Activated CD4-positive, alpha-beta T cell treated with anti-CD3 and anti-CD28 coated beads for 36 hours (primary cell): ENCODE measurements around the gene THRB. TPM values are rescaled to one million over a fixed set of nuclear protein-coding genes. Genes with fewer than 3 reads are reported as not detected.

Experiments
- ATAC-seq: fragments of 200-7000 bp; cut with Tn5 transposase; one replicate; pipeline ENCODE4 v1.10.0; 2021; ENCODE audit warnings: mild to moderate bottlenecking, moderate library complexity
- CTCF ChIA-PET: fragments of 350-600 bp; sonication (Branson Sonifier 250); formaldehyde crosslinking; loops from one replicate; lab custom pipeline; 2021; ENCODE audit warnings: antibody characterized with exemption; lab: Charles Lee
- POLR2A ChIA-PET: fragments of 350-600 bp; sonication (Branson Sonifier 250); formaldehyde crosslinking; loops from one replicate; lab custom pipeline; 2021; ENCODE audit warnings: antibody characterized with exemption, inconsistent platforms; lab: Charles Lee
- DNase-seq: peaks from one replicate; pipeline ENCODE4 v3.0.0-alpha.2; 2020
- H3K27ac Mint-ChIP-seq: one replicate; pipeline ENCODE4 v1.8.0; 2021; ENCODE audit warnings: mixed read lengths
- H3K27me3 Mint-ChIP-seq: one replicate; pipeline ENCODE4 v1.8.0; 2021; ENCODE audit warnings: mixed read lengths
- H3K36me3 Mint-ChIP-seq: one replicate; pipeline ENCODE4 v1.8.0; 2021; ENCODE audit warnings: low read depth, mixed read lengths
- H3K4me1 Mint-ChIP-seq: one replicate; pipeline ENCODE4 v1.8.0; 2021; ENCODE audit warnings: mixed read lengths
- H3K4me3 Mint-ChIP-seq: one replicate; pipeline ENCODE4 v1.8.0; 2021; ENCODE audit warnings: mild to moderate bottlenecking, moderate library complexity, mixed read lengths
- H3K9me3 Mint-ChIP-seq: one replicate; pipeline ENCODE4 v1.8.0; 2021; ENCODE audit warnings: low read depth, mixed read lengths
- intact Hi-C, 2 experiments: fragments of 100-400 bp; cut with DNase I in 1 of 2; cut with micrococcal nuclease in 1 of 2; formaldehyde crosslinking; loops; one replicate each; pipeline versions ENCODE4 v1.14.2 to v1.15.1; 2022 to 2024; cut with DNase I, micrococcal nuclease
- total RNA-seq, 2 experiments: library from RNA; stranded (reverse); gene quantifications; one replicate each; pipeline ENCODE4 v1.2.3, GENCODE V29; 2021

THRB gene
- total RNA-seq, 2 experiments from 2014 or later: not detected

DNA sequence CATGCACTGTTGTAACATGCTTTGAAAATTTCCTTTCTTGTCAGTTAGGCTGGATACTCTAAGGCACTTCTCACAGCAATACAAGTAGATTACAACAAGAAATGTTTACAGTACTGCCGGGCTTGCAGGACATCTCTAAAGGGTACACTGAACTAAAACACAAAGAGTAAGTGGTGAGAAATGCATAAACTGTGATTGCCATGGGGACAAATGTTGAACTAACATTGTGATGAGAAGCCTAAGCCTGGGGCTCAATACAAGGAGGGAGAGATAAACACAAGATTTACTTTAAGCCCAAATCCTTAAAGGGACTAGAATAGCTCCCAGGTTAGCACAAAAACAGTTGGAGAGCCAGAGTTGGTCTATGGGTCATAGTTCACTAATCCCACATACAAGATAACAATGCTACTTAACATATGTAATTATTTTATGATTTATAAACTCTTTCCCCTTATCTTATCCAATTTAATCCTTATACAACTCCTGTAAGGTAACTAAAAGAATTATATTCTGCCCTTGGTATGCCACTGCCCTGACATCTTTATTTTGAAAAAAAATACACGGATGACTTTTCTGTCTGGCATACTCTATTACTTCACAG is 126.9 kb downstream of the THRB start:
- ATAC-seq (no peak), DNase-seq (no peak)
- no peak overlapping the region for H3K4me3 Mint-ChIP-seq
- ChIA-PET POLR2A (no interaction called here), CTCF (no interaction called here)
- H3K27me3 Mint-ChIP-seq: no peaks in the 10 kb centered on the region
- H3K9me3 Mint-ChIP-seq: no peaks in the 10 kb centered on the region
- H3K27ac Mint-ChIP-seq: no peak overlapping the region
- H3K36me3 Mint-ChIP-seq: no peaks in the 10 kb centered on the region
- intact Hi-C loops: no loop called here
- no peaks in the 10 kb centered on the region for H3K4me1 Mint-ChIP-seq

DNA sequence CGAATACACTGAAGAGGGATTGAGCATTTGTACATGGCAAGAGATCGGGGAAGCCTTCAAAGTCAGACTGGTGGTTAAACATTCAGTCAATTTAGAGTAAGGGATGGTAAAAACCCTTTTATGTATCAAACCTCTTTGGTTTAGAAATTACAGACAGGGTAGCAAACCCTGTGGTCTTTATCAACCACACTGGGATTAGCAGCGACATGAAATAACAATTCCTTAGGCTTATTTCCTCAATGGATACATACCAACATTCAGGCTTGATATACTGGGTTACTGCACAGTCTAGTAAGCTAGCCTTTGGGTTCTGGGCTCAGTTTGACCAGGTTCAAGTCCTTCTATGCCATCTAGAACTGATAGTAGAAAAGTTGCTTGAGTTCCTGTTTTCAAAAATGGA is 127.4 kb downstream of the THRB start:
- no peak for DNase-seq
- intact Hi-C loops: no loop called here
- ChIA-PET CTCF (no interaction called here), POLR2A (no interaction called here)
- no peaks in the 10 kb centered on the region for H3K36me3 Mint-ChIP-seq
- no peak overlapping the region for H3K4me3 Mint-ChIP-seq
- H3K27ac Mint-ChIP-seq: no peak overlapping the region
- no peak for ATAC-seq
- H3K27me3 Mint-ChIP-seq: no peaks in the 10 kb centered on the region
- H3K9me3 Mint-ChIP-seq: no peaks in the 10 kb centered on the region
- no peaks in the 10 kb centered on the region for H3K4me1 Mint-ChIP-seq

DNA sequence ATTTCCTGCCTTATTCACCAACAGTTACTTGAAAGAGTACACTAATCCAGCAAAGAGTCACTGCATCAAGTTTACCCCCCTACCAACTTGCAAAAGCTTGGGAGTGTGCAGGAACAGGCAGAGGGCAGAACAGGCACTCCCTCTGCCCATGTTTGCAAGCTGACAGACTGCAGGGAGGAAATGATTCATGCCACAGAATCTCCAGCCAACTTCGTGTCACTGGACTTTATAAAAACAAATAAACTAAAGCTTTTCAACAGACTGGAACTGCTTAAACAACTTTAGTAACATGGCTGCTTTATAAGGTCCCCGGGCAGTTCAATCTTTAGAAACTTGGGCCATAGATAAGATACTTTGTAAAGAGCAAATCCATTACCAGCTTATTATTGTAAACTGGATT is 129.5 kb downstream of the THRB start:
- ATAC-seq (no peak), DNase-seq (no peak)
- intact Hi-C loops: no loop called here
- Mint-ChIP-seq H3K4me3 (no peak overlapping the region), H3K4me1 (no peaks in the 10 kb centered on the region), H3K27me3 (peaks cover 4% of the 10 kb centered on the region), H3K9me3 (no peaks in the 10 kb centered on the region), H3K27ac (no peak overlapping the region), H3K36me3 (no peaks in the 10 kb centered on the region)
- POLR2A ChIA-PET: no interaction called here
- CTCF ChIA-PET: interaction anchor here (1.8 kb wide), 1 partner anchor 11 kb away, joined by 5 read pairs; no protein-coding TSS in a partner anchor

DNA sequence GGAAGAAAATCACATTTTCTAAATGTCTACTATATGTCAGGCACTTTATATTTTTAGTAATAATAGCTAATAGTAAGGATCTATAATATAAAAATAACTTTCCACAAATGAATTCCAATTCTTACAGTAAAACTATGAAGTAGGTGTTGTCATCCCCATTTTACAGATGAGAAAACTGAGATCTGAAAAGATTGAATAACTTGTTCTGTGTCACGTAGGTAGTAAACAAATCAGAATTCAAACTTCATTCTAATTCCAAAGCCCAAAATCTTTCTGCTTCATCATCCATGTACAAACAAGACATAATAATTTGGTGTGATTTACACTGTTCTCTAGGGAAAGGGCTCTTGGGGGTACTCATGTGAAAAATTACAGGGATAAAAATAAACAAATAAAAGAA is 130.3 kb downstream of the THRB start:
- no peaks in the 10 kb centered on the region for H3K9me3 Mint-ChIP-seq
- no peak overlapping the region for H3K4me3 Mint-ChIP-seq
- no peak overlapping the region for H3K27ac Mint-ChIP-seq
- DNase-seq: no peak
- no peak for ATAC-seq
- no peaks in the 10 kb centered on the region for H3K4me1 Mint-ChIP-seq
- H3K27me3 Mint-ChIP-seq: peaks cover 4% of the 10 kb centered on the region
- ChIA-PET POLR2A (no interaction called here), CTCF (interaction anchor here (1.3 to 1.8 kb wide), 2 partner anchors 12 to 13 kb away, joined by 3 to 5 read pairs; no protein-coding TSS in a partner anchor)
- H3K36me3 Mint-ChIP-seq: no peaks in the 10 kb centered on the region
- intact Hi-C loops: no loop called here

DNA sequence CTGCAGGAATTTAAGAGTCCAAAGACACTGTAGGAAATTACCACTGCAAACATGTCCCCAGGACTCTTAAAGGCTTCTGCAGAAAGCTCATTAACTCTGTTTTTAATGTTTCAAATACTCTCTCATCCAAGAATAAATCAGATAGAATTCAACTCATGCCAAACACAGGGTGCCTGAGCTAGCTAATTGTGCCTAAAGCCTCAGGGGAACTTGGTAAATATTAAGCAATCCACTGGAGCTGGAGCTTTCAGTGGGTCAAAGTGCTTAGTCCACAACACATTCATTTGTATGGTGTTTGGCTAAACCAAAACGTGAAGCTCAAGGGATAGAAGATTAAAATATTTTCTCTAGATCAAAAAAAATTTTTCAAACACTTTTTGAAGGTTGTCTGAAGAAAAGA is 131.4 kb downstream of the THRB start:
- ChIA-PET CTCF (no interaction called here), POLR2A (no interaction called here)
- Mint-ChIP-seq H3K4me1 (no peaks in the 10 kb centered on the region), H3K27me3 (peaks cover 6% of the 10 kb centered on the region), H3K27ac (no peak overlapping the region), H3K36me3 (no peaks in the 10 kb centered on the region), H3K4me3 (no peak overlapping the region), H3K9me3 (no peaks in the 10 kb centered on the region)
- DNase-seq (no peak), ATAC-seq (no peak)
- intact Hi-C loops: no loop called here

DNA sequence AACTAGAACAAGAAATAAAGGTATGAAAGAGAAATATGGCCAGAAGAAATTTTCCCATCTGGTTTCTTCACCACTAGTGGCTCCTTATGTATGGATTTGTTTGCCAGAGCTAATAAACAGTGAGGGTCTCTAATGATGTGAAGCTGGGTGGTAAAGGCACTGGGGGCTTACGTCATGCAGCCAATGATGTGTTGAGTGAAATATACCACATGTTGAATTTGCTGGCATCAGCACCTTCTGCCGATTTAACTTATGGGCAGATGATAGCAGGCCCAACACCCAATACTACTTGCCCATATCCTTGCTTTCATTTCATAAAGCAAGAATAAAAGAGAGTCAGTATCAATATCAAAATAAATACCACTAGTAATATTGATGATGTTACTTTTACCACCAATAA is 133.0 kb downstream of the THRB start:
- Mint-ChIP-seq H3K36me3 (no peaks in the 10 kb centered on the region), H3K4me1 (no peaks in the 10 kb centered on the region), H3K27ac (no peak overlapping the region), H3K9me3 (no peaks in the 10 kb centered on the region), H3K27me3 (peaks cover 6% of the 10 kb centered on the region), H3K4me3 (no peak overlapping the region)
- ATAC-seq: no peak
- intact Hi-C loops: no loop called here
- no peak for DNase-seq
- ChIA-PET POLR2A (no interaction called here), CTCF (no interaction called here)

DNA sequence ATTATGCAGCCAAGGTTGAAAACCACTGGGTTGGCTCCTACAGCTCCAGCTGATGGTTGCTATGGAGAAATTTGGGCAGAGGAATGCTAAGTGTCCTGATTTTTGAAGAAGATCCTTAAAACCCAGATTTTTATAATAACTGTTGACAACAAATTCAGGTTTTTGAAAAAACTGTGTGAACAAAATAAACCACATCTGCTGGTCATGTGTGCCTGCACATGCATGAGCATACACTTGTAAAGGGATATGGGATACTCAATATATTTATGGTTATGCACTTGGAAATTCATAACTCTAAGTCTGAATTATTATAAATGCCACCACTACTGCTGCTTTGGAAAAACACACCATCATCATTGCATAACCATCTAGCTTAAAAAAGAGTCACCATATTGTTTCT is 133.7 kb downstream of the THRB start:
- DNase-seq: no peak
- H3K9me3 Mint-ChIP-seq: no peaks in the 10 kb centered on the region
- H3K36me3 Mint-ChIP-seq: no peaks in the 10 kb centered on the region
- CTCF ChIA-PET: no interaction called here
- no peak overlapping the region for H3K4me3 Mint-ChIP-seq
- intact Hi-C loops: no loop called here
- no peak overlapping the region for H3K27ac Mint-ChIP-seq
- ATAC-seq: no peak
- peaks cover 6% of the 10 kb centered on the region for H3K27me3 Mint-ChIP-seq
- POLR2A ChIA-PET: no interaction called here
- H3K4me1 Mint-ChIP-seq: no peaks in the 10 kb centered on the region

DNA sequence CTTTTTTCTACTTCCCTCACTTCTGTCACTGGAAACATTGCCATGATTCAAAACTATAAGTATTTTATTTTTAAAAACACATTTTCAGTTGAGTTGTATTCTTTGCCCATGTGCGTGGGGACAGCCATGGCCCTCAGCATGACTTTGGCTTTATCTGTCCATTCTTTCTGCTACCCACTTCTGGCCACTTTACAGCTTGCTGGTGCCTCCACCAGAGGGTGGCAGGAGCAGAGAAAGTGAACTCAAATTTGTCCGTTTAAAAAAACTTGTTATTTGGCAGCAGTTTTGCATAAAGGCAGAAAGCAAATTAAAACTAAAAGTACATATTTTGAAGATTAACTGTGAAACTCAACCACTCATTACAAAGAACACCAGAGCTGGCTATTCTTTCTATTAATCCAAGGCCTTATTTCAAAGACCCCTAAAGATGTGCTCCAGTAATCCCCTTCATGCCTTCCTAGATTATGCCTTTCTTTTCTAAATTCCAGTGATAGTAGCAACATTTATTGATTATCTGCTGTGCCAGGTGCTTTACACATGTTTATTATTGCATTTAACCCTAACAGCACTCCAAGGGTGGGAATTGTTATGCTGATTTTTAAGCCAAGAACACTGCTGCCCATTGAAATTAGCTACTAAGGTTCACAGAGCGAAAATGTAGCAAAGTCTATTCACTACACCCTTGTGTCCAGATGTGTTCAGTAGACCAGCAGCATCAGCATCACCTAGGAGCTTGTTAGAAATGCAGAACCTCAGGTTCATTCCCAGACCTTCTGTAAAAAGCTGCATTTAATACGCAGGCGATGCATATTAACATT is 134.8 kb downstream of the THRB start:
- intact Hi-C loops: no loop called here
- Mint-ChIP-seq H3K36me3 (no peaks in the 10 kb centered on the region), H3K4me3 (no peak overlapping the region), H3K27me3 (peaks cover 6% of the 10 kb centered on the region), H3K9me3 (no peaks in the 10 kb centered on the region), H3K4me1 (no peaks in the 10 kb centered on the region), H3K27ac (no peak overlapping the region)
- CTCF ChIA-PET: no interaction called here
- no peak for ATAC-seq
- POLR2A ChIA-PET: no interaction called here
- no peak for DNase-seq

DNA sequence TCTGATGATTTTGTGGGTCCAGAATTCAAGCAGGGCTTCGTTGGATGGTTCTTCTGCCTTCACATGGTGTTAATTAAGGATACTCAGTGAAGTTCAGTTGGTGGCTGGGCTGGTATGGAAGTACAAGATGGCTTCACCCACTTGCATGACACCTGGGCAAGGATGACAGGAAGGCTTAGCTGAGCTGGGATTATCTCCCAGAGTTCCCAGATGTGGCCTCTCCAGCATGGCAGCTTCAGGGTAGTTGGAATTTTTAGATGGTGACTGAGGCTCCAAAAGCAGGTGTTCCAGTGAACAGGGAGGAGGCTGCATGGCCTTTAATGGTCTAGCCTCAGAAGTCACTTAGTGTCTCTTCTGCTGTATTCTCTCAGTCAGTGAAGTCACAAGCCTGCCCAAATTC is 135.5 kb downstream of the THRB start:
- Mint-ChIP-seq H3K27me3 (peaks cover 6% of the 10 kb centered on the region), H3K4me3 (no peak overlapping the region), H3K36me3 (no peaks in the 10 kb centered on the region), H3K4me1 (no peaks in the 10 kb centered on the region), H3K27ac (no peak overlapping the region), H3K9me3 (no peaks in the 10 kb centered on the region)
- DNase-seq (no peak), ATAC-seq (no peak)
- ChIA-PET CTCF (no interaction called here), POLR2A (no interaction called here)
- intact Hi-C loops: no loop called here

DNA sequence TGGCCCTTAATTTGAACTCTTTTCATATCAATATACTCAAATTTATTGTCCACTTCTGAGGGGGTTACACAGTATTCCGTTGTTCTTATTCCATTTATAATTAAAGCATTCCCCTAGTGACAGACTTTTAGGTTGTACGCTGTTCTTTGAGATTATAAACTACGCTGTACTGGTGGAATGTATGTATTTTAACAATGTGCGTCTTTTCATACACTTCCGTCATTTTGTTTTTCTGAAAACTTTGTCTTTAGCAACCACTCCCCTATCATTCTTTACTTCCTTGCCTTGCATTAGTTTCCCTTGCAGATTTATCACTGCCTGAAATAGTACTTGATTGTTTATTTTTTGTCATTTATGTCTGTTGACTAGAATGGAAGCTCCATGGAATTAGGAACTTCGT is 137.0 kb downstream of the THRB start:
- POLR2A ChIA-PET: no interaction called here
- Mint-ChIP-seq H3K27me3 (peaks cover 6% of the 10 kb centered on the region), H3K9me3 (no peaks in the 10 kb centered on the region)

DNA sequence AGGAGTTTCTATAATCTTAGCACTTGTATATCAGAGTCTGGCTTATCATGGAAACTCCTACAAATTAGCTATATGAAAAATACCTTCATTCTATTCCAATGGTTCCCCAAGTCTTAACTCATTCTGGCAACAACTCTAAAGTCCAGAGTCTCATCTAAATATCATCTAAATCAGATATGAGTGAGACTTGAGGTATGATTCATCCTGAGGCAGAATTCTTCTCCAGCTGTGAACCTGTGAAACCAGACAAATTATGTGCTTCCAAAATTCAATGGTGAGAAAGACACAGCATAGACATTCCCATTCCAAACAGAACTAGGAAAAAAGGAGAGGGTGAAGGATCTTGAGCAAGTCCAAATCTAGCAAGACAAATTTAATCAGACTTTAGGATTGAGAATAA is 138.8 kb downstream of the THRB start:
- CTCF ChIA-PET: no interaction called here
- no peak overlapping the region for H3K27ac Mint-ChIP-seq
- intact Hi-C loops: no loop called here
- DNase-seq (no peak), ATAC-seq (no peak)
- no peaks in the 10 kb centered on the region for H3K4me1 Mint-ChIP-seq
- no peaks in the 10 kb centered on the region for H3K36me3 Mint-ChIP-seq
- peaks cover 2% of the 10 kb centered on the region for H3K27me3 Mint-ChIP-seq
- H3K9me3 Mint-ChIP-seq: no peaks in the 10 kb centered on the region
- H3K4me3 Mint-ChIP-seq: no peak overlapping the region
- POLR2A ChIA-PET: no interaction called here

More for the DNA sequence above, 137.0 kb downstream of the THRB start:
- Mint-ChIP-seq H3K27ac (no peak overlapping the region), H3K36me3 (no peaks in the 10 kb centered on the region), H3K4me3 (no peak overlapping the region), H3K4me1 (no peaks in the 10 kb centered on the region)
- ATAC-seq (no peak), DNase-seq (no peak)
- intact Hi-C loops: no loop called here
- CTCF ChIA-PET: interaction anchor here (0.6 kb wide), 1 partner anchor 126 kb away, joined by 3 read pairs; no protein-coding TSS in a partner anchor

DNA sequence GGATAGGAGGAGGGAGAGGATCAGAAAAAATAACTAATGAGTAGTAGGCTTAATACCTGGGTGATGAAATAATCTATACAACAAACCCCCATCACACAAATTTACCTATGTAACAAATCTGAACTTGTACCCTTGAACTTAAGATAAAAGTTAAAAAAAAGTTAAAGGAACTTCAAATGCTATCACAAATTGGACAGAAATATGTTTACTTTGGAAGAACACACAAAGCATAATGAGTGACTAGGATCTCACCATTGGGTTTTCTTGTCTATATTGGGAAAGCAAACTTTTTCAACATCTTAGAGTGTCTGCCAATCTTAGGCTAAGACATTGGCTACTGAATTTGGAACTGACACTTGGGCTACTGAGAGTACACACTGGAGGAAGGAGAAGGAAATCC is 140.4 kb downstream of the THRB start:
- no peak for DNase-seq
- Mint-ChIP-seq H3K27me3 (peaks cover 2% of the 10 kb centered on the region), H3K9me3 (no peaks in the 10 kb centered on the region), H3K4me3 (no peak overlapping the region), H3K36me3 (no peaks in the 10 kb centered on the region), H3K4me1 (no peaks in the 10 kb centered on the region), H3K27ac (no peak overlapping the region)
- ChIA-PET POLR2A (no interaction called here), CTCF (no interaction called here)
- no peak for ATAC-seq
- intact Hi-C loops: no loop called here
